CD4-positive, alpha-beta T cell (primary cell): Measurements from ENCODE around the gene PTPRN2. TPM values are rescaled to one million over a fixed set of nuclear protein-coding genes. Genes with fewer than 3 reads are reported as not detected.

Experiments
- ATAC-seq: fragments of 200-7000 bp; cut with Tn5 transposase; one replicate; pipeline ENCODE4 v1.10.0; 2022; ENCODE audit warnings: mild to moderate bottlenecking; ENCODE audit not compliant: poor library complexity
- CTCF ChIA-PET: fragments of 350-600 bp; sonication (Branson Sonifier 250); formaldehyde crosslinking; loops from one replicate; lab custom pipeline; 2021; ENCODE audit warnings: antibody characterized with exemption, inconsistent platforms; lab: Charles Lee
- POLR2A ChIA-PET: fragments of 350-600 bp; sonication (Branson Sonifier 250); formaldehyde crosslinking; loops from one replicate; lab custom pipeline; 2021; ENCODE audit warnings: antibody characterized with exemption, inconsistent platforms; lab: Charles Lee
- DNase-seq, 14 experiments: peaks; one replicate each; pipeline ENCODE4 v3.0.0-alpha.2; 2013 to 2020; ENCODE audit warnings: mixed read lengths in 2 of 14
- H3K27ac ChIP-seq, 2 donors: one replicate each; pipeline versions ENCODE4 v1.5.1 to v1.7.0; 2013; ENCODE audit warnings: low read length in 2 of 2, low read depth in 1 of 2, mild to moderate bottlenecking in 1 of 2
- H3K27me3 ChIP-seq, 2 experiments: 1 replicate in 1 of 2; 2 replicates in 1 of 2; pipeline versions ENCODE4 v1.6.1 to v1.7.0; 2013; ENCODE audit warnings: low read length in 2 of 2, control low read depth in 1 of 2, mild to moderate bottlenecking in 1 of 2, moderate library complexity in 1 of 2; ENCODE audit not compliant: insufficient read depth in 2 of 2, control insufficient read depth in 1 of 2
- H3K36me3 ChIP-seq: one replicate; pipeline ENCODE4 v1.6.1; 2013; ENCODE audit warnings: low read length, control low read depth; ENCODE audit not compliant: insufficient read depth
- H3K4me1 ChIP-seq: one replicate; pipeline ENCODE4 v1.6.1; 2013; ENCODE audit warnings: low read length, control low read depth; ENCODE audit not compliant: insufficient read depth
- H3K4me3 ChIP-seq: one replicate; pipeline ENCODE4 v1.5.1; 2013; ENCODE audit warnings: mild to moderate bottlenecking, low read length, moderate library complexity
- H3K9me3 ChIP-seq, 2 experiments: 1 replicate in 1 of 2; 2 replicates in 1 of 2; pipeline versions ENCODE4 v1.6.1 to v1.7.0; 2013; ENCODE audit warnings: low read length in 2 of 2, mild to moderate bottlenecking in 2 of 2, control low read depth in 1 of 2, moderate library complexity in 1 of 2; ENCODE audit not compliant: control insufficient read depth in 1 of 2, insufficient read depth in 1 of 2
- H3K27ac Mint-ChIP-seq: one replicate; pipeline ENCODE4 v1.8.0; 2020; ENCODE audit warnings: mixed read lengths
- H3K27me3 Mint-ChIP-seq: one replicate; pipeline ENCODE4 v1.8.0; 2021; ENCODE audit warnings: mixed read lengths
- H3K36me3 Mint-ChIP-seq: one replicate; pipeline ENCODE4 v1.8.0; 2021; ENCODE audit warnings: low read depth, mixed read lengths
- H3K4me1 Mint-ChIP-seq: one replicate; pipeline ENCODE4 v1.8.0; 2021; ENCODE audit warnings: low read depth, mixed read lengths
- H3K4me3 Mint-ChIP-seq: one replicate; pipeline ENCODE4 v1.8.0; 2020; ENCODE audit warnings: mild to moderate bottlenecking, mixed read lengths
- H3K9me3 Mint-ChIP-seq: one replicate; pipeline ENCODE4 v1.8.0; 2020; ENCODE audit warnings: mixed read lengths
- intact Hi-C, 2 experiments: fragments of 100-400 bp; cut with DNase I in 1 of 2; cut with micrococcal nuclease in 1 of 2; formaldehyde crosslinking; loops; one replicate each; pipeline versions ENCODE4 v1.15.1 to v1.9.0; 2023 to 2025; cut with DNase I, micrococcal nuclease
- total RNA-seq, 174 experiments: library from RNA in 2 of 174; stranded (reverse) in 2 of 174; gene quantifications; one replicate each; pipeline ENCODE4 v1.2.3 and lab custom pipeline; 2021 to 2026
- TF ChIP-seq, protein P1 (sequence below): fragments of 200-600 bp; IDR thresholded peaks from one replicate; pipeline ENCODE4 v1.8.0; 2022; ENCODE audit warnings: antibody characterized with exemption, mild to moderate bottlenecking

The PTPRN2 gene
- total RNA-seq, 2 experiments from 2014 or later: 0.34 to 0.44 TPM

DNA sequence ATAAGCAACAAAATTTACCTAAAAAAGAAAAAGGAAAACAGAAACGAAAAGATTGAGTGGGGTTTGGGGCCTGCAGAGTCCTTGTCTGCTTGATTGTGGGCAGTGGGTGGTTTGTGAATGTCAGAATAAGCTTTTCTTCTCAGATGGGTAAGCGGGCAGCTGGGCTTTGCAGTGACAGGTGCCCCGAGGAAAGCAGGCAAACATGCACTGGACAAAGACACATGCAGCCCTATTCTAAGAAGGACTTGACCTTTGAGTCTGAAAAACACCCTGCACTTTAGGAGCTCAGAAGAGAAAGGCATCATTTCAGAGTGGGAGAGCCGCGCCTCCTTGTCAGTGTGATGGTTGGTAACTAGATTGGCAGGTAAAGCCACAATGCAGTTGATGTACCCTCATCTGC, 562.7 kb downstream of the PTPRN2 start:
- ATAC-seq: no peak
- H3K27me3 Mint-ChIP-seq: peaks cover 5% of the 10 kb centered on the region
- no peak overlapping the region for H3K27ac Mint-ChIP-seq
- Histone ChIP-seq H3K4me3 (no peak overlapping the region), H3K9me3 (peaks cover 0 to under 1% of the 10 kb centered on the region in 2 experiments), H3K27ac (no peak overlapping the region), H3K36me3 (no peaks in the 10 kb centered on the region), H3K27me3 (no peaks in the 10 kb centered on the region), H3K4me1 (no peaks in the 10 kb centered on the region)
- H3K4me3 Mint-ChIP-seq: no peak overlapping the region
- TF ChIP-seq, protein P1, sequence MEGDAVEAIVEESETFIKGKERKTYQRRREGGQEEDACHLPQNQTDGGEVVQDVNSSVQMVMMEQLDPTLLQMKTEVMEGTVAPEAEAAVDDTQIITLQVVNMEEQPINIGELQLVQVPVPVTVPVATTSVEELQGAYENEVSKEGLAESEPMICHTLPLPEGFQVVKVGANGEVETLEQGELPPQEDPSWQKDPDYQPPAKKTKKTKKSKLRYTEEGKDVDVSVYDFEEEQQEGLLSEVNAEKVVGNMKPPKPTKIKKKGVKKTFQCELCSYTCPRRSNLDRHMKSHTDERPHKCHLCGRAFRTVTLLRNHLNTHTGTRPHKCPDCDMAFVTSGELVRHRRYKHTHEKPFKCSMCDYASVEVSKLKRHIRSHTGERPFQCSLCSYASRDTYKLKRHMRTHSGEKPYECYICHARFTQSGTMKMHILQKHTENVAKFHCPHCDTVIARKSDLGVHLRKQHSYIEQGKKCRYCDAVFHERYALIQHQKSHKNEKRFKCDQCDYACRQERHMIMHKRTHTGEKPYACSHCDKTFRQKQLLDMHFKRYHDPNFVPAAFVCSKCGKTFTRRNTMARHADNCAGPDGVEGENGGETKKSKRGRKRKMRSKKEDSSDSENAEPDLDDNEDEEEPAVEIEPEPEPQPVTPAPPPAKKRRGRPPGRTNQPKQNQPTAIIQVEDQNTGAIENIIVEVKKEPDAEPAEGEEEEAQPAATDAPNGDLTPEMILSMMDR: no peak
- intact Hi-C loops: no loop called here
- ChIA-PET POLR2A (no interaction called here), CTCF (no interaction called here)
- H3K36me3 Mint-ChIP-seq: no peaks in the 10 kb centered on the region
- DNase-seq: peak in 1 of 14 experiments; percentile 10
- no peaks in the 10 kb centered on the region for H3K9me3 Mint-ChIP-seq
- H3K4me1 Mint-ChIP-seq: no peaks in the 10 kb centered on the region

DNA sequence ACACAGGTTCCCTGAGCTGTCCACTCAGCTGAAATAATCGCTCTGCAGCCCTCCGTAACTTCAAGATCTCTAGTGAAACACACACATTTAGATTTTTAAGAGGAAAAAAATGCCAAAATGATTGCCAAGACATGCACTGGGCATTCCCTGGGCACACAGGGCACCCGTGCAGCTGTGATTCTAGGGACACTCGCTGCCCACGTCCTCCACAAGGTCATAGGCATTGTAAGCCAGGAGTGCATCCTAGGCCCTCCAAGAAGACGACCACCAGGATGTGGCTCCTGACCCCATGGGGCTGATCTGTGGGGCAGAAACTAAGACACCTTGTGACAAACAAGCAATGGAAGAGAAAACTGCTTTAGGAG, 563.3 kb downstream of the PTPRN2 start:
- ChIA-PET POLR2A (no interaction called here), CTCF (no interaction called here)
- H3K27ac Mint-ChIP-seq: no peak overlapping the region
- no peaks in the 10 kb centered on the region for H3K4me1 Mint-ChIP-seq
- H3K36me3 Mint-ChIP-seq: no peaks in the 10 kb centered on the region
- no peaks in the 10 kb centered on the region for H3K4me1 ChIP-seq
- H3K27me3 ChIP-seq: no peaks in the 10 kb centered on the region
- H3K27me3 Mint-ChIP-seq: peaks cover 2% of the 10 kb centered on the region
- peak in 1 of 14 experiments; percentile 12 for DNase-seq
- no peaks in the 10 kb centered on the region for H3K9me3 ChIP-seq
- no peak overlapping the region for H3K27ac ChIP-seq
- H3K9me3 Mint-ChIP-seq: no peaks in the 10 kb centered on the region
- H3K4me3 Mint-ChIP-seq: no peak overlapping the region
- no peak overlapping the region for H3K4me3 ChIP-seq
- intact Hi-C loops: no loop called here
- ATAC-seq: no peak
- H3K36me3 ChIP-seq: no peaks in the 10 kb centered on the region
- TF ChIP-seq, protein P1: no peak

DNA sequence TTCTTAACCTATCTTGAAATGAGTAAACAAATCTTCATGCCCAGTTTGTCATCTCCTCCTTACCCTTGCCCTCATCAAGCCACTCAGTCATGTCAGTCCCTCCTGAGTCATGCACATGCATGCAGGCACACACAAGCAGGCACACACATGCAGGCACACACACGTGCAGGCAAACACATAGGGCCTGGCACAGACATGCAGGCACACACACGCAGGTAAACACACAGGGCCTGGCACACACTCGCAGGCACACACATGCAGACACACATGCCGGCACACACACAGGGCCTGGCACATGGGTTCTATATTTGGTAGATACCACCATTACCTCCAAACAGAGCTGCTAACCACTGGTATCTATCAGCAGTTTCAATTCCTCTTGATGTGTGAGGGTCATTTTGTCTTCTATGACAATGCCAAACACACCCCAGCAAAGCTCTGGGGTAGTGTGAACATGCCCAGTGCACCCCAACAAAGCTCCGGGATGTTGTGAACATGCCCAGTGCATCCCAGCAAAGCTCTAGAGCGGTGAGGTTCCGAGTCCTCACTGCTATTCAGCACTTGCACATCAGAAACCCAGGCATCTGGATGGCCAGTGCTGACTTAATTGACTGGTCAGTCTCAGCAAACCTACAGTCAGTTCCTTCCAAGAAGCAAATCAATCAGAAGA, 563.8 kb downstream of the PTPRN2 start:
- Mint-ChIP-seq H3K4me1 (no peaks in the 10 kb centered on the region), H3K4me3 (no peak overlapping the region), H3K27ac (no peak overlapping the region), H3K9me3 (no peaks in the 10 kb centered on the region), H3K36me3 (no peaks in the 10 kb centered on the region), H3K27me3 (no peaks in the 10 kb centered on the region)
- H3K27ac ChIP-seq: no peak overlapping the region
- no peaks in the 10 kb centered on the region for H3K27me3 ChIP-seq
- ATAC-seq (no peak), DNase-seq (peak in 1 of 14 experiments; percentile 12)
- ChIA-PET POLR2A (no interaction called here), CTCF (no interaction called here)
- TF ChIP-seq, protein P1: no peak
- H3K4me1 ChIP-seq: no peaks in the 10 kb centered on the region
- no peaks in the 10 kb centered on the region for H3K36me3 ChIP-seq
- intact Hi-C loops: no loop called here
- no peak overlapping the region for H3K4me3 ChIP-seq
- H3K9me3 ChIP-seq: no peaks in the 10 kb centered on the region
